Sigmoid colon (tissue), 7 donors: ENCODE data around the gene PPP3R2. TPM values are rescaled to one million over a fixed set of nuclear protein-coding genes. Genes with fewer than 3 reads are reported as not detected.
"Not testable (repeated sequence)": the region's sequence is repeated elsewhere in the genome, so short reads cannot be mapped to it uniquely, and the experiment has no call there.

Experiments
- DNase-seq: peaks from one replicate; pipeline ENCODE4 v3.0.0-alpha.2; 2019
- H3K27ac ChIP-seq, 4 donors: fragments of 200-600 bp; sonication (generic); one replicate each; pipeline ENCODE4 v1.5.1; 2016 to 2019; ENCODE audit warnings: mild to moderate bottlenecking in 1 of 4
- H3K27me3 ChIP-seq, 3 donors: fragments of 200-600 bp; sonication (generic); one replicate each; pipeline ENCODE4 v1.5.1; 2019; ENCODE audit warnings: mild to moderate bottlenecking in 1 of 3
- H3K36me3 ChIP-seq, 4 donors: fragments of 200-600 bp; sonication (generic); one replicate each; pipeline ENCODE4 v1.5.1; 2016 to 2019
- H3K4me1 ChIP-seq, 4 donors: fragments of 200-600 bp; sonication (generic); one replicate each; pipeline ENCODE4 v1.5.1; 2017 to 2019
- H3K4me3 ChIP-seq, 4 donors: fragments of 200-600 bp; sonication (generic); one replicate each; pipeline ENCODE4 v1.5.1; 2017 to 2019; ENCODE audit warnings: mild to moderate bottlenecking in 2 of 4, moderate library complexity in 1 of 4
- H3K9me3 ChIP-seq, 4 donors: fragments of 200-600 bp in 3 of 4; sonication (generic) in 3 of 4; one replicate each; pipeline versions ENCODE4 v1.5.1 to v1.6.1; 2013 to 2019
- EP300 ChIP-seq, 4 donors: sonication (generic); formaldehyde crosslinking; IDR thresholded peaks; one replicate each; pipeline ENCODE4 v1.6.1; 2017; ENCODE audit warnings: antibody characterized with exemption in 4 of 4
- POLR2A ChIP-seq, 2 donors: fragments of 450-650 bp; IDR thresholded peaks; one replicate each; pipeline ENCODE4 v1.6.1; 2016; ENCODE audit warnings: antibody characterized with exemption in 2 of 2, mild to moderate bottlenecking in 2 of 2, moderate library complexity in 2 of 2
- POLR2AphosphoS5 ChIP-seq, 4 donors: sonication (generic); formaldehyde crosslinking; IDR thresholded peaks; one replicate each; pipeline ENCODE4 v1.6.1; 2017; ENCODE audit warnings: antibody characterized with exemption in 4 of 4
- WGBS, 2 donors: extraction: QIAGEN DNeasy Blood & Tissue Kit; methylation state at CpG; one replicate each; pipeline ENCODE4 v1.1.7; 2013; 5-methylcytosine and 5-hydroxymethylcytosine counted together
- intact Hi-C: fragments of 100-400 bp; cut with DNase I; formaldehyde crosslinking; loops from one replicate; pipeline ENCODE4 v1.15.1; 2023
- polyA plus RNA-seq, 3 donors: library from polyadenylated mRNA; stranded (reverse); fragments of 200-250 nt; gene quantifications; one replicate each; pipeline ENCODE4 v1.2.3, GENCODE V29; 2013
- total RNA-seq, 4 donors: library from RNA; depleted of rRNA; stranded (reverse); fragments of >200 nt; gene quantifications; one replicate each; pipeline ENCODE4 v1.1.0, GENCODE V29; 2016
- TF ChIP-seq, protein P1 (sequence below), 4 experiments: fragments of 450-650 bp in 3 of 4; fragments of 200-600 bp in 1 of 4; IDR thresholded peaks; one replicate each; pipeline ENCODE4 v1.5.1; 2016 to 2019; ENCODE audit warnings: antibody characterized with exemption in 4 of 4, mild to moderate bottlenecking in 3 of 4, moderate library complexity in 2 of 4
- donor health status: healthy with polysubstance abuse.
- donor health status: Bipolar disorder and iron deficiency.
- donor health status: healthy.

The PPP3R2 gene
- total and polyA plus RNA-seq, 7 donors = 0.01 TPM; not detected in 6

DNA sequence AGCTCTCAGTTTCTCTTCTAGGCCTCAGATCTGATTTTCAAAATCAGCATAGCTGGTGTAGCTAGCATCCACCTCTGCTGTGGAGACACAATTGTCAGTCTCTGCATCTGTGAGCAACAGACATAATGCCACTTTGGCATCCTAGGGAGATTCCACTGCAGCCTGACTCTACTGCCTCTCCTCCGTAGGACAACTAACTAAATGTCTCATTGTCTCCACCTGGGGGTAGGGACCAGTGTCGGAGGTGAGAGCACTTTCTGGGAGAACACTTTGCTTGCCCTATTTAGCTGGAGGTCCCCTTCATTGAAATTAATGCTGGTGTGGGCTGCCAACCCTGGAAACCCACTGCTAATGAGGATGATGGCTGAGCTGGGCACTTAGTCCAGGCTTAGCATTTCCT, 1.4 kb downstream of the PPP3R2 start:
- 81% methylated on average over 2 of the region's 2 CpGs for WGBS, 2 donors
- no peaks in the 10 kb centered on the region for H3K27me3 ChIP-seq

DNA sequence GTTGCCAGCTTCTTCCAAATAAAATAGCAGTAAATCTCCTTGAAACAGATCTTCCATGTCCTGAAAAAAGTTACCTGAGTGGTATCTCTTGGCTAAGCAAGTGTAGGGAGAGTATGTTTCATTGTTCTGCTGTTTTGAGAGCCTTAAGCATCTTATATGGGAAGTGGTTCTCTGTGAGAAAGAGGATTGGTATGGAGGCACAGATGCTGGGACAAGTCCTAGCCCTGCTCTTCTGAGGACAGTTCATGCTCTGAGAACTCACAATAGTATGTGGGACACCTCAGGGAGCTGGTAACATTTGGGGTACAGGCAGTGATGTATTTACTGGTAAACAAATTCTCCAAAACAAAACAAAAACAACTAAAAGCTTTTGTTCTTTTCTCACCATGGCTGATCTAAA, 2.0 kb downstream of the PPP3R2 start:
- TF ChIP-seq POLR2A (IDR thresholded peaks at IDR 0.05) (no peak), EP300 (IDR thresholded peaks at IDR 0.05) (no peak), POLR2AphosphoS5 (IDR thresholded peaks at IDR 0.05) (no peak)
- TF ChIP-seq, protein P1, sequence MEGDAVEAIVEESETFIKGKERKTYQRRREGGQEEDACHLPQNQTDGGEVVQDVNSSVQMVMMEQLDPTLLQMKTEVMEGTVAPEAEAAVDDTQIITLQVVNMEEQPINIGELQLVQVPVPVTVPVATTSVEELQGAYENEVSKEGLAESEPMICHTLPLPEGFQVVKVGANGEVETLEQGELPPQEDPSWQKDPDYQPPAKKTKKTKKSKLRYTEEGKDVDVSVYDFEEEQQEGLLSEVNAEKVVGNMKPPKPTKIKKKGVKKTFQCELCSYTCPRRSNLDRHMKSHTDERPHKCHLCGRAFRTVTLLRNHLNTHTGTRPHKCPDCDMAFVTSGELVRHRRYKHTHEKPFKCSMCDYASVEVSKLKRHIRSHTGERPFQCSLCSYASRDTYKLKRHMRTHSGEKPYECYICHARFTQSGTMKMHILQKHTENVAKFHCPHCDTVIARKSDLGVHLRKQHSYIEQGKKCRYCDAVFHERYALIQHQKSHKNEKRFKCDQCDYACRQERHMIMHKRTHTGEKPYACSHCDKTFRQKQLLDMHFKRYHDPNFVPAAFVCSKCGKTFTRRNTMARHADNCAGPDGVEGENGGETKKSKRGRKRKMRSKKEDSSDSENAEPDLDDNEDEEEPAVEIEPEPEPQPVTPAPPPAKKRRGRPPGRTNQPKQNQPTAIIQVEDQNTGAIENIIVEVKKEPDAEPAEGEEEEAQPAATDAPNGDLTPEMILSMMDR (IDR thresholded peaks at IDR 0.05) = no peak

More for the DNA sequence above, 1.4 kb downstream of the PPP3R2 start:
- H3K4me3 ChIP-seq = no peak overlapping the region
- H3K27ac ChIP-seq = no peak overlapping the region
- no peak for TF ChIP-seq EP300 (IDR thresholded peaks at IDR 0.05)
- no peak for TF ChIP-seq POLR2A (IDR thresholded peaks at IDR 0.05)
- no peak for TF ChIP-seq POLR2AphosphoS5 (IDR thresholded peaks at IDR 0.05)
- TF ChIP-seq, protein P1 (IDR thresholded peaks at IDR 0.05) = no peak
- intact Hi-C loops = no loop called here
- no peaks in the 10 kb centered on the region for H3K36me3 ChIP-seq
- H3K4me1 ChIP-seq = no peaks in the 10 kb centered on the region
- DNase-seq = no peak
- no peaks in the 10 kb centered on the region for H3K9me3 ChIP-seq

DNA sequence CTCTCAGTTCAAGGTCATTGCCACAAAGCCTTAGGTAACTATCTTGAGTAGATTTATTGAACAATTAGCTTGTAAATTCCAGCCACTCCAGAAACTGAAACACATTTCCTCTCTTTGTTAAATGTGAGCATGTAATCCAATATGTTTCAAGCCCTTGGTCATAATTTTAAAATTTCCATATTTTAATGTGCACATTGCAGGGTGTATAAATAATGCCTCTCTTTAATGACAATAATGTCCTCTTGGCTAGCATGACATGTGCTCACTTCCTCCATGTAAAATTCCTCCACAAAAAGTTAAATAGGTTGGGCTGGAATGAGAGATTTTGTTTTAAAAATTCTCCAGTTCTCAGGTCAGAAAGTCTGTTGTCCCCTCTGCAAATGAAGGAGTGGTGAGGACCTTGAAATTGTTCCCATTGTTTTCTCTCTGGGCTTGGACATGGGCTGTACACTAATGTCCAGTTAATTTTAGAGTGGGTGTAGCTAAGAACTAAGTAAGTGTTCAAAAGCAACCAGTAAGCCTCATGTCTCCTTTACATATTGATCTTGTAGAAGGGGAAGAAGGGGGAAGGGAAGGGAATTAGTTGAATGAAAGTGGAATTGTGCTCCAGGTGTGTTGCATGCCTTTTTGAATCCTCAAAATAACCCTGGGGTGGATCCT, 2.9 kb downstream of the PPP3R2 start:
- no peak overlapping the region for H3K4me3 ChIP-seq
- intact Hi-C loops = no loop called here
- no peaks in the 10 kb centered on the region for H3K9me3 ChIP-seq
- TF ChIP-seq POLR2A (IDR thresholded peaks at IDR 0.05) = no peak
- no peaks in the 10 kb centered on the region for H3K4me1 ChIP-seq
- DNase-seq = no peak
- no peaks in the 10 kb centered on the region for H3K27me3 ChIP-seq
- no peak overlapping the region for H3K27ac ChIP-seq
- no peaks in the 10 kb centered on the region for H3K36me3 ChIP-seq

More for the DNA sequence above, 2.0 kb downstream of the PPP3R2 start:
- intact Hi-C loops = no loop called here
- H3K4me1 ChIP-seq = no peaks in the 10 kb centered on the region
- H3K27me3 ChIP-seq = no peaks in the 10 kb centered on the region
- no peaks in the 10 kb centered on the region for H3K9me3 ChIP-seq
- H3K4me3 ChIP-seq = no peak overlapping the region
- no peak for DNase-seq
- no peak overlapping the region for H3K27ac ChIP-seq
- H3K36me3 ChIP-seq = no peaks in the 10 kb centered on the region

DNA sequence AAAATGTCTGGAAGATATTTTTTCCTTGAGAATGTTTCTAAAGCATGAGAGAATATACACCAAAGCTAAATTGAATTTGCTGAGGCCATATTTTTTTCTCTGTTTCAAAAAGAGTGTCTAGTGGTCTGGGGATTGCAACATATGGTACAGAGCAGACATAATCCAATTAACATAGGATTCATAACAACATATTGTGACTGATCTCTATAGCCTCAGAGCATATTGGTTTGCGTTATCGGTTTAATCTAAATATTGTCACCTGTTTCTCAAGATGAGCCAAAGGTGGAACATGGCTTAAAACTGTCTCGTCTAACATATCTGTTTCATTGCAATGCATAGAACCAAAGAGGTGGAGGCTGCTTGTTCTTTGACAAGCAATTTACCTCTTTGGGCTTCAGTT, 3.9 kb downstream of the PPP3R2 start:
- WGBS, 2 donors = 93 to 95% methylated on average over 3 of the region's 3 CpGs
- no peak overlapping the region for H3K4me3 ChIP-seq
- no peaks in the 10 kb centered on the region for H3K27me3 ChIP-seq
- intact Hi-C loops = no loop called here
- H3K36me3 ChIP-seq = no peaks in the 10 kb centered on the region
- TF ChIP-seq EP300 (IDR thresholded peaks at IDR 0.05) (no peak), POLR2AphosphoS5 (IDR thresholded peaks at IDR 0.05) (no peak), POLR2A (IDR thresholded peaks at IDR 0.05) (no peak)
- TF ChIP-seq, protein P1 (IDR thresholded peaks at IDR 0.05) = no peak
- H3K9me3 ChIP-seq = no peaks in the 10 kb centered on the region
- DNase-seq = no peak
- H3K4me1 ChIP-seq = no peaks in the 10 kb centered on the region
- no peak overlapping the region for H3K27ac ChIP-seq

DNA sequence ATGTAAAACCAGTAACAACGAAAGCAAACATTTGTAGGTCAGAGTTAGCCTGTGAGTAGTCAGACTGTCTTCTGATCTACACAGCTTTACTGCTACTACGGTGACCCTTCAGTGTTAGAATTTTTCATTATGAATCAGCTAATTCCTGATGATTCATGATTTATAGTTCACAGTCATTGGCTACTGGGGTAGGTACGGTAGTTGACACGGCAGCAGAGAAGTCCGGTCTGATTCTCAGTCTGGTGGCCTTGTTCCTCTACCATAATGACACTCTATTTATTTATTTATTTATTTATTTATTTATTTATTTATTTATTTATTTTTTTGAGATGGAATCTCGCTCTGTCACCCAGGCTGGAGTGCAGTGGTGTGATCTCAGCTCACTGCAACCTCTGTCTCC, 4.7 kb downstream of the PPP3R2 start:
- DNase-seq, H3K4me1 ChIP-seq, intact Hi-C loops, H3K36me3 ChIP-seq, H3K27ac ChIP-seq, H3K27me3 ChIP-seq, H3K9me3 ChIP-seq, H3K4me3 ChIP-seq: not testable (repeated sequence)
- WGBS, 2 donors = 90% methylated on average over 6 of the region's 6 CpGs
